IgD-negative memory B cell (primary cell): ENCODE data around the gene GNLY. TPM values are rescaled to one million over a fixed set of nuclear protein-coding genes. Genes with fewer than 3 reads are reported as not detected.
A peak's percentile ranks its signal among the peaks of the same experiment; 100 is the strongest.

ENCODE experiments used
- H3K27ac Mint-ChIP-seq, 3 donors: one replicate each; pipeline ENCODE4 v1.8.0; 2020 to 2022; ENCODE audit warnings: mild to moderate bottlenecking in 3 of 3, mixed read lengths in 3 of 3, moderate library complexity in 1 of 3
- H3K27me3 Mint-ChIP-seq: one replicate; pipeline ENCODE4 v1.8.0; 2021; ENCODE audit warnings: mixed read lengths
- H3K36me3 Mint-ChIP-seq: one replicate; pipeline ENCODE4 v1.8.0; 2020; ENCODE audit warnings: mild to moderate bottlenecking, mixed read lengths
- H3K4me1 Mint-ChIP-seq, 3 donors: one replicate each; pipeline ENCODE4 v1.8.0; 2020 to 2022; ENCODE audit warnings: mixed read lengths in 3 of 3, mild to moderate bottlenecking in 1 of 3
- H3K4me3 Mint-ChIP-seq, 4 donors: one replicate each; pipeline ENCODE4 v1.8.0; 2020 to 2022; ENCODE audit warnings: mild to moderate bottlenecking in 4 of 4, mixed read lengths in 4 of 4, moderate library complexity in 3 of 4
- H3K9me3 Mint-ChIP-seq, 3 donors: one replicate each; pipeline ENCODE4 v1.8.0; 2020 to 2021; ENCODE audit warnings: mixed read lengths in 3 of 3, mild to moderate bottlenecking in 1 of 3
- polyA plus RNA-seq: library from polyadenylated mRNA; unstranded; fragments of 300-500 nt; fragmentation: Illumina TruSeq; gene quantifications from one replicate; pipeline ENCODE4 v1.2.3, GENCODE V29; 2021

Gene GNLY
- polyA plus RNA-seq, 1 donor from 2014 or later: 64.8 TPM

GRCh38 chr2:85672456-85672855 is 21.7 kb upstream of the GNLY start:
- peaks cover 3% of the 10 kb centered on the region for H3K27me3 Mint-ChIP-seq
- H3K36me3 Mint-ChIP-seq: no peaks in the 10 kb centered on the region
- peaks cover 8 to 16% (median 8%) of the 10 kb centered on the region in 3 donors for H3K4me1 Mint-ChIP-seq
- no peak overlapping the region for H3K27ac Mint-ChIP-seq
- H3K4me3 Mint-ChIP-seq: peak overlapping the region in 2 of 4 donors; percentile 32 to 49
- H3K9me3 Mint-ChIP-seq: no peaks in the 10 kb centered on the region

- Mint-ChIP-seq H3K4me1 (peaks cover 6 to 16% (median 8%) of the 10 kb centered on the region in 3 donors), H3K4me3 (no peak overlapping the region), H3K27ac (no peak overlapping the region), H3K36me3 (no peaks in the 10 kb centered on the region), H3K9me3 (no peaks in the 10 kb centered on the region), H3K27me3 (peaks cover 3% of the 10 kb centered on the region)
These were observed 20.3 kb upstream of the GNLY start for GRCh38 chr2:85673716-85674375.

- Mint-ChIP-seq H3K36me3 (no peaks in the 10 kb centered on the region), H3K4me1 (peaks cover 6 to 15% (median 8%) of the 10 kb centered on the region in 3 donors), H3K27ac (no peak overlapping the region), H3K4me3 (no peak overlapping the region), H3K9me3 (no peaks in the 10 kb centered on the region), H3K27me3 (peaks cover 2% of the 10 kb centered on the region)
These were observed 19.7 kb upstream of the GNLY start for GRCh38 chr2:85674417-85674816.

GRCh38 chr2:85675427-85675826 is 18.7 kb upstream of the GNLY start:
- Mint-ChIP-seq H3K9me3 (no peaks in the 10 kb centered on the region), H3K4me1 (peaks cover 5 to 11% (median 6%) of the 10 kb centered on the region in 3 donors), H3K36me3 (no peaks in the 10 kb centered on the region), H3K4me3 (no peak overlapping the region), H3K27ac (no peak overlapping the region), H3K27me3 (peaks cover 2% of the 10 kb centered on the region)

- H3K4me1 Mint-ChIP-seq: peaks cover 5 to 11% (median 6%) of the 10 kb centered on the region in 3 donors
- H3K27ac Mint-ChIP-seq: no peak overlapping the region
- peaks cover 6% of the 10 kb centered on the region for H3K27me3 Mint-ChIP-seq
- no peak overlapping the region for H3K4me3 Mint-ChIP-seq
- no peaks in the 10 kb centered on the region for H3K9me3 Mint-ChIP-seq
- H3K36me3 Mint-ChIP-seq: no peaks in the 10 kb centered on the region
These were observed 18.2 kb upstream of the GNLY start for GRCh38 chr2:85675866-85676548.

GRCh38 chr2:85678377-85678776 is 15.8 kb upstream of the GNLY start:
- Mint-ChIP-seq H3K36me3 (no peaks in the 10 kb centered on the region), H3K9me3 (no peaks in the 10 kb centered on the region), H3K4me3 (no peak overlapping the region), H3K27ac (peak overlapping the region in 1 of 3 donors; percentile 82), H3K27me3 (peaks cover 10% of the 10 kb centered on the region), H3K4me1 (peaks cover 0 to 5% (median 2%) of the 10 kb centered on the region in 3 donors)

GRCh38 chr2:85678794-85679672 is 15.1 kb upstream of the GNLY start:
- Mint-ChIP-seq H3K4me3 (peak overlapping the region in 1 of 4 donors; percentile 48), H3K36me3 (no peaks in the 10 kb centered on the region), H3K27ac (peak overlapping the region in 1 of 3 donors; percentile 84), H3K4me1 (peaks cover 0 to 2% (median under 1%) of the 10 kb centered on the region in 3 donors), H3K9me3 (no peaks in the 10 kb centered on the region), H3K27me3 (peaks cover 10% of the 10 kb centered on the region)

GRCh38 chr2:85680707-85681371 is 13.3 kb upstream of the GNLY start:
- H3K36me3 Mint-ChIP-seq: no peaks in the 10 kb centered on the region
- H3K27ac Mint-ChIP-seq: no peak overlapping the region
- H3K4me1 Mint-ChIP-seq: peaks cover 0 to 2% (median 0%) of the 10 kb centered on the region in 3 donors
- peaks cover 10% of the 10 kb centered on the region for H3K27me3 Mint-ChIP-seq
- H3K4me3 Mint-ChIP-seq: no peak overlapping the region
- H3K9me3 Mint-ChIP-seq: no peaks in the 10 kb centered on the region

GRCh38 chr2:85681372-85681763 is 12.8 kb upstream of the GNLY start:
- Mint-ChIP-seq H3K36me3 (no peaks in the 10 kb centered on the region), H3K4me3 (no peak overlapping the region), H3K27me3 (peaks cover 10% of the 10 kb centered on the region), H3K27ac (no peak overlapping the region), H3K4me1 (peaks cover 0 to 2% (median 0%) of the 10 kb centered on the region in 3 donors), H3K9me3 (no peaks in the 10 kb centered on the region)

- no peak overlapping the region for H3K27ac Mint-ChIP-seq
- no peaks in the 10 kb centered on the region for H3K36me3 Mint-ChIP-seq
- no peaks in the 10 kb centered on the region for H3K9me3 Mint-ChIP-seq
- H3K4me3 Mint-ChIP-seq: no peak overlapping the region
- peaks cover 10% of the 10 kb centered on the region for H3K27me3 Mint-ChIP-seq
- H3K4me1 Mint-ChIP-seq: peaks cover 0 to 2% (median 0%) of the 10 kb centered on the region in 3 donors
These were observed 12.4 kb upstream of the GNLY start for GRCh38 chr2:85681776-85682175.

- Mint-ChIP-seq H3K27ac (no peak overlapping the region), H3K9me3 (no peaks in the 10 kb centered on the region), H3K36me3 (no peaks in the 10 kb centered on the region), H3K4me3 (no peak overlapping the region), H3K4me1 (peaks cover 0 to 2% (median 0%) of the 10 kb centered on the region in 3 donors), H3K27me3 (peaks cover 11% of the 10 kb centered on the region)
These were observed 11.8 kb upstream of the GNLY start for GRCh38 chr2:85682378-85682777.

GRCh38 chr2:85684380-85684779 is 9.8 kb upstream of the GNLY start:
- no peaks in the 10 kb centered on the region for H3K9me3 Mint-ChIP-seq
- no peaks in the 10 kb centered on the region for H3K4me1 Mint-ChIP-seq
- H3K4me3 Mint-ChIP-seq: no peak overlapping the region
- peaks cover 11% of the 10 kb centered on the region for H3K27me3 Mint-ChIP-seq
- no peak overlapping the region for H3K27ac Mint-ChIP-seq
- no peaks in the 10 kb centered on the region for H3K36me3 Mint-ChIP-seq

- Mint-ChIP-seq H3K27ac (no peak overlapping the region), H3K27me3 (peaks cover 11% of the 10 kb centered on the region), H3K4me3 (no peak overlapping the region), H3K4me1 (no peaks in the 10 kb centered on the region), H3K36me3 (no peaks in the 10 kb centered on the region), H3K9me3 (no peaks in the 10 kb centered on the region)
These were observed 9.4 kb upstream of the GNLY start for GRCh38 chr2:85684806-85685205.

- H3K4me3 Mint-ChIP-seq: no peak overlapping the region
- H3K9me3 Mint-ChIP-seq: no peaks in the 10 kb centered on the region
- no peak overlapping the region for H3K27ac Mint-ChIP-seq
- peaks cover 0 to 2% (median 0%) of the 10 kb centered on the region in 3 donors for H3K4me1 Mint-ChIP-seq
- peaks cover 3% of the 10 kb centered on the region for H3K27me3 Mint-ChIP-seq
- no peaks in the 10 kb centered on the region for H3K36me3 Mint-ChIP-seq
These were observed 3.2 kb upstream of the GNLY start for GRCh38 chr2:85690932-85691331.
